NCI-H128 (cell line): Measurements from ENCODE around the gene CCM2.
"Not testable (repeated sequence)": the region's sequence is repeated elsewhere in the genome, so short reads cannot be mapped to it uniquely, and the experiment has no call there.

Experiments used
- DNase-seq: peaks from one replicate; lab custom pipeline; 2025; ENCODE audit not compliant: unreplicated experiment; lab: John Stamatoyannopoulos, UW

Gene CCM2

GRCh38 chr7:44981035-44981706 is 18.8 kb upstream of the CCM2 start:
- no peak for DNase-seq

GRCh38 chr7:44982535-44982923 is 17.5 kb upstream of the CCM2 start:
- DNase-seq: no peak

- no peak for DNase-seq
Observed at GRCh38 chr7:44982970-44983369, 17.0 kb upstream of the CCM2 start.

- no peak for DNase-seq
Observed at GRCh38 chr7:44983742-44984477, 16.1 kb upstream of the CCM2 start.

GRCh38 chr7:44984478-44984758 is 15.6 kb upstream of the CCM2 start:
- no peak for DNase-seq

- no peak for DNase-seq
Observed at GRCh38 chr7:44985033-44985695, 14.8 kb upstream of the CCM2 start.

GRCh38 chr7:44985900-44986217 is 14.1 kb upstream of the CCM2 start:
- DNase-seq: no peak

GRCh38 chr7:44986218-44987053 is 13.6 kb upstream of the CCM2 start:
- DNase-seq: peak; percentile 89

- DNase-seq: no peak
Observed at GRCh38 chr7:44987457-44987856, 12.5 kb upstream of the CCM2 start.

GRCh38 chr7:44987996-44988395 is 12.0 kb upstream of the CCM2 start:
- no peak for DNase-seq

GRCh38 chr7:44988701-44989100 is 11.3 kb upstream of the CCM2 start:
- no peak for DNase-seq

- DNase-seq: no peak
Observed at GRCh38 chr7:44989132-44989531, 10.9 kb upstream of the CCM2 start.

- DNase-seq: no peak
Observed at GRCh38 chr7:44990109-44991023, 9.6 kb upstream of the CCM2 start.

- DNase-seq: not testable (repeated sequence)
Observed at GRCh38 chr7:44992004-44992795, 7.8 kb upstream of the CCM2 start.

GRCh38 chr7:44994877-44995554 is 5.0 kb upstream of the CCM2 start:
- no peak for DNase-seq

- DNase-seq: no peak
Observed at GRCh38 chr7:44995555-44996493, 4.2 kb upstream of the CCM2 start.

- DNase-seq: no peak
Observed at GRCh38 chr7:44998153-44998871, 1.7 kb upstream of the CCM2 start.
